Measurements from ENCODE around the gene C13orf46.

DNA sequence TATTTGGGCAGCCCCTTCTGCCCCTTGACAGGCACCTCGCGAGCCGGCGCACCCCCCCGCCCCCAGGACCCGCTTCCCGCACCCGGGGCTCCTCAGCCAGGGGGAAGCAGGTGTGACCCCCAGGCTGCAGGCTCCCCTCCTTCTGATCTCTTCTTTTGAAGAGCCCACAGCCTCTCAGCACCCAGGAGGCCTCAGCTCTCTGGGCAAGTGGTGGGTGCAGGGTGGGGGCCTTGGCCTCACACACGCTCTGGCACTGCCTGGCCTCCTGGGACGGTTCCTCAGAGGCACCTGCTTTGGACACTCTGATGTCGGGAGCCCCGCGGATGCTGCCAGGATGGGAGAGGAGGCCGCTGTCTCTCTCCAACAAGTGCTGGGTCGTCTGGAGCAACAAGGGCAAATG is 1.5 kb upstream of the C13orf46 start:
- no peak for TF ChIP-seq TAF1 (IDR thresholded peaks at IDR 0.05; ENCODE audit: low read depth, low read length)
- no peak for TF ChIP-seq POLR2A (IDR thresholded peaks at IDR 0.05; ENCODE audit: low read depth, low read length)

All from GM12891 (cell line).